Activated T-cell treated with anti-CD3 and anti-CD28 coated beads, Interleukin-2, amount 50 U/mL, for 72 hours (primary cell): ENCODE measurements around the gene TNS3. TPM values are rescaled to one million over a fixed set of nuclear protein-coding genes. Genes with fewer than 3 reads are reported as not detected.

ENCODE experiments used
- ATAC-seq, 2 donors: fragments of 150-1000 bp; cut with Tn5 transposase; replicated peaks in 1 of 2; 2 replicates each; pipeline ENCODE4 v1.10.0; 2021; ENCODE audit warnings: moderate library complexity in 2 of 2, mild to moderate bottlenecking in 1 of 2
- DNase-seq, 2 donors: peaks; one replicate each; pipeline ENCODE4 v3.0.0; 2021 to 2022; ENCODE audit warnings: mixed read lengths in 1 of 2
- H3K27ac Mint-ChIP-seq: one replicate; pipeline ENCODE4 v1.8.0; 2022; ENCODE audit warnings: mild to moderate bottlenecking, moderate library complexity, mixed read lengths
- H3K27me3 Mint-ChIP-seq: one replicate; pipeline ENCODE4 v1.8.0; 2022; ENCODE audit warnings: low read depth, mixed read lengths
- H3K36me3 Mint-ChIP-seq, 2 donors: one replicate each; pipeline ENCODE4 v1.8.0; 2022; ENCODE audit warnings: mixed read lengths in 2 of 2, mild to moderate bottlenecking in 1 of 2; ENCODE audit not compliant: insufficient read depth in 2 of 2
- H3K4me1 Mint-ChIP-seq: one replicate; pipeline ENCODE4 v1.8.0; 2022; ENCODE audit warnings: low read depth, mixed read lengths
- H3K4me3 Mint-ChIP-seq, 2 donors: one replicate each; pipeline ENCODE4 v1.8.0; 2022; ENCODE audit warnings: mild to moderate bottlenecking in 2 of 2, mixed read lengths in 2 of 2, moderate library complexity in 2 of 2
- H3K9me3 Mint-ChIP-seq, 2 donors: one replicate each; pipeline ENCODE4 v1.8.0; 2022; ENCODE audit warnings: mixed read lengths in 2 of 2
- total RNA-seq, 2 donors: library from RNA; stranded (reverse); gene quantifications; one replicate each; pipeline ENCODE4 v1.2.3, GENCODE V29; 2022

Gene TNS3
- total RNA-seq, 2 donors from 2014 or later: 0.29 to 1.2 TPM

DNA sequence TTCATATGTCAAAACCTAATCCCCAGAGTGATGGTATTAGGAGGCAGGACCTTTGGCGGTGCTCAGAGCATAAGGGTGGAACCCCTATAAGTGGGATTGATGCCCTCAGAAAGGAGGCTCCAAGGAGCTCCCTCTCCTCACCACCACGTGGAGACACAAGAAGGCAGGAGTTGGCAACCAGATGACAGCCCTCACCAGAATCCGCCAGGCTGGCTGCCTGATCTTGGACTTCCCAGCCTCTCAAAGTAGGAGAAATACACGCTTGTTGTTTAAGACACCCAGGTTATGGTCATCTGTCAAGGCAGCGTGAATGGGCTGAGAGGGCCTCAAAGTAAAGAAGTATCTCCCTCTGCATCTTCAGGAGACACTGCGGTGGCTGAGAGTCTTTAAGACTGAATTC is 187.7 kb downstream of the TNS3 start:
- Mint-ChIP-seq H3K27ac (no peak overlapping the region), H3K9me3 (no peaks in the 10 kb centered on the region), H3K4me3 (no peak overlapping the region), H3K4me1 (no peaks in the 10 kb centered on the region), H3K27me3 (peaks cover 43% of the 10 kb centered on the region), H3K36me3 (peaks cover 0 to 1% of the 10 kb centered on the region in 2 donors)
- no peak for DNase-seq
- ATAC-seq: no peak

DNA sequence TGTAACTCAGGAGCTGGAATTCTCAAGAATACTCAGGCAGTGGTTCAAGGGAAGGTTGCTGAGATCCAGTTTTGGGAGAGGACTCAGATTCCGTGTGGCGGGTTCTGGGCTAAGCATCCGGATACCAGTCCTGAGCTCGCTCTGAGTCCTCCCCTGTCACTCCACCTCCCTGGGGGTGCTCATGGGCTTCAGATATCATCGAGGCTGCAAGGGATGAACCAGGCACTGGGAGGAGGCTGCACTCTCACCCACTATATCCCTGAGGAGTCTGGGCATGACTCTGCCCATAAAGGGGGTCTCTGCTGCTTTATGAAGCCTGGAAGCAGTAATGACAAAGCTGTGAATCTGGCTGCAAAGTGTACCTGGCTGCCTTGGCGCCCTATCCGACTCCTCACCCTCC is 188.5 kb downstream of the TNS3 start:
- H3K27me3 Mint-ChIP-seq: peaks cover 37% of the 10 kb centered on the region
- ATAC-seq (no peak), DNase-seq (no peak)
- H3K4me3 Mint-ChIP-seq: no peak overlapping the region
- no peak overlapping the region for H3K27ac Mint-ChIP-seq
- no peaks in the 10 kb centered on the region for H3K36me3 Mint-ChIP-seq
- H3K9me3 Mint-ChIP-seq: no peaks in the 10 kb centered on the region
- H3K4me1 Mint-ChIP-seq: no peaks in the 10 kb centered on the region

DNA sequence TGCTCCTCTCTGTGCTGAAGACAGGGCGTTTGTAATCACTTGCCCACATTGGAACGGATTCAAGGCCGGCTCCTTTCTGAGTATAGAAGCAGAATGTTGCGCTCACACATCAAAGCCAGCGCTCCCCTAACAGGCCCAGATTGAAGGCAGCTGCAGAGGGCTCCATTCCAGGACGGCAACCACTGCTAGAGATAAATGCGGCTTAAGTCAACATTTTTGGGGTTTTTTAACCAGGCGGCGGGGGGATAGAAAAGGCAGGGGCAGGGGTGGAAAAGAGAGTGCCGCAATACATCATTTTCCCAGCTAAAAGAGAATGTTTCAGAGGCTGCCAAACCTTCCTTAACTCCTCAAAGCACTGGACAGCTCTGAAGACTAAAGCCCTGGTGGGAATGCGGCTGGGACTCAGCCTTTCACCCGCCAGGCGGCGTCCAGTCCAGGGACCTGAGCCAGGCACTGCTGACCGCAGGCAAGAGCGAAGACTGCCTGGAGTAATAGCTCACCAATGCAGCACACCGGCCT is 189.6 kb downstream of the TNS3 start:
- Mint-ChIP-seq H3K4me1 (no peaks in the 10 kb centered on the region), H3K9me3 (no peaks in the 10 kb centered on the region), H3K36me3 (no peaks in the 10 kb centered on the region), H3K4me3 (no peak overlapping the region), H3K27ac (no peak overlapping the region), H3K27me3 (peaks cover 26% of the 10 kb centered on the region)
- no peak for ATAC-seq
- no peak for DNase-seq

DNA sequence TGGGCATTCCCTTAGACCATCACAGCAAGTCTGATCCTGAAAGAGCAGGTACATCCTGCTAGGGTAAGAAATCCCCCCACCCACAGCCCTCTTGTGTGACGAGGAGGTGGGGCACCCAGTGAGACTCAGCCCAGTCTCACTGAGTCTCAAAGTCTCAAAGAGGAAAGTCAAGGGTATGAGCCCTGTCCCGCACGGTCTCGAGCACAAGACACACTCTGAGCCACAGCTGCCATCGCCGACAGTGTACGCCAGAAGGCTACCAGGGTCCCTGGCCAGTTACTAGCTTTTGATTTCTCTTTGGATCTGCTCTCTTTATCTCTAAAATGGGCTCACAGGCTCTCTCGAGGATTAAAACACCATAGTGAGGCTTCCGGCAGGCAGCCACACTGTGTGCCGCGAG is 190.2 kb downstream of the TNS3 start:
- Mint-ChIP-seq H3K27me3 (peaks cover 30% of the 10 kb centered on the region), H3K9me3 (no peaks in the 10 kb centered on the region), H3K4me1 (no peaks in the 10 kb centered on the region), H3K4me3 (no peak overlapping the region), H3K36me3 (no peaks in the 10 kb centered on the region), H3K27ac (no peak overlapping the region)
- DNase-seq: no peak
- no peak for ATAC-seq

DNA sequence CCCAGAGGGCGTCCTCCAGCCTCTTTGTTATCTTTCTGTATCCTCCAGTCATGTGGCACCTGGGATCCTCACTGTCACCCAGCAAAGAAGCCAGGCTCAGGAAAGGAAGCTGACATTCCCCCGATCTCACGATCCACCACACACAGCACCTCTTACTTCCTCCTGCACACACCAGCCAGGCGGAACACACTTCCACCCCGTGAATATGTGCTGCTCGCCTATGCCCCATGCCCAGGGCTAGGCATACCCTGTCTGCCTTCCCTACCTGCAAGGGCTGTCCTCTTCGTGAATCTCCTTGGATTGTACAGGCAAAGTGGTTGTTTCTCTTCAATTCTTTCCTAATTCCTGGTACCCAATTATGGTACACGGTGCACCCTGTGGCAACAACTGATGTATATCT is 191.0 kb downstream of the TNS3 start:
- Mint-ChIP-seq H3K4me1 (no peaks in the 10 kb centered on the region), H3K27me3 (peaks cover 28% of the 10 kb centered on the region), H3K27ac (no peak overlapping the region), H3K4me3 (no peak overlapping the region), H3K36me3 (no peaks in the 10 kb centered on the region), H3K9me3 (no peaks in the 10 kb centered on the region)
- ATAC-seq (no peak), DNase-seq (no peak)

DNA sequence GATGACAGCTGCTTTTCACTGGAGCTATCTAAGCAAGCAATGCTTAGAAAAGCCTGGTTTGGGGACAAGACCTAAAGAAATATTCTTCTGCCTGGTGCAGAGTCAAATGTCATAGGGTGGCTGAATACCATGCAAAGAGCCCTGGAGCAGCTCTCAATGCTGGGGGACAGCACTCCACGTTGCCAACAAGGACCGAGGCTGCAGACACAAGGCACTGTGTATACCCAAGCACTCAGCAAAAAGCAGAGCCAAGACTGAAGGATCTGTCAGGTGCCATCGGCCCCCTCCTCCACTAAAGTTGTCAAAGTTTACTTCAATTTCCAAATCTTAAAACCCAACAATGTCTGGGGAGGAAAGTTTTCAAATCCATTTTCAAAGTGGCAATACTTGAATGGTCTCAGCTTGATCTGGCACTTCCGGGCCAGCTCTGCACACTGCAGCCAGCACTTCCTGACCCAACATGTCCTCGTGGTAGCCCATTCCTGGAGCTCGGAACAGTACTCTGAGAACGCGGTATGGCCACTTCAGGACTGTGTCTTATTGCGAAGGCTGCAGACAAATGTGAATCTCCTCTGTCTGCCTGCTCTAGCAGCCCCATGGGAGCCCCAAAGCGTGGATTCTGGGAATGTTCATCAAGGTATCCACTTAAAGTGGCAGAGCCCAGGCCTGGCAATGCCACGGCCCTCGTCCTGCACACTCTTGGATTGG is 191.8 kb downstream of the TNS3 start:
- H3K4me3 Mint-ChIP-seq: no peak overlapping the region
- H3K27ac Mint-ChIP-seq: no peak overlapping the region
- H3K27me3 Mint-ChIP-seq: peaks cover 31% of the 10 kb centered on the region
- H3K36me3 Mint-ChIP-seq: no peaks in the 10 kb centered on the region
- DNase-seq: no peak
- H3K4me1 Mint-ChIP-seq: no peaks in the 10 kb centered on the region
- ATAC-seq: no peak
- no peaks in the 10 kb centered on the region for H3K9me3 Mint-ChIP-seq

DNA sequence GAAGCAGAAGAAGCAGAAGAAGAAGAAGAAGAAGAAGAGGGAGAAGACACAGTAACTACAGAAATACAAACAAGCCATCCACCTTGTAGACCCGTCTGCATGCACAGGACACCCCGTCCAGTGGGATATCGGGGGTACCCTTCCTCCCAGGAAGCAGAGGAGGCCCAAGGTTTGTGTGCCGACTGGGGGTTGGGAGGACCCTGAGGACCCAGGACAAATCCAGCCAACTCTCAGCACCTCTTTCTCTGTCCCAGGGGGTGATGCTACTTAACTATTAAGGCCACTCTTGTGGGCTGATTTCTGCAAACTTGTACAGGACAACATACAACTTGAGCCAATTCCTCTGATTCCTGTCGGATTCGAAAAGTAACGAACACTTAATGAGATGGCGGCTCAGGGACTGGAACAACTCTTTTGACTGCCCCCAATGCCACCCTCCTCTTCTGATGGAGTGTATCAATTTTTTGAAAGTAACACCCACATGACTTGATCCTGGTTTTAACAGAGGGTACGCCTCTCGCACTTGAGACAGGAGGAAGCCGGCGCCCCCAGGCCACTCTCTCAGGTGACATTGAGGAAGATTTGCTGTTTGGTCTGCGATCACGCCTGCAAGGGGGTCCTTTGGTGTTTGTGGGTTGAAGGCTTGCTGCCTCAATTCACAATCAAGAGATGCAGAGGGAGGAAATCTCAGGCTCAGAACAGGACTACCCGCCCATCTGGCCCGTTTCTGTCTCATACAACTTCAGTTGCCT is 192.6 kb downstream of the TNS3 start:
- DNase-seq: no peak
- H3K4me1 Mint-ChIP-seq: no peaks in the 10 kb centered on the region
- H3K9me3 Mint-ChIP-seq: no peaks in the 10 kb centered on the region
- no peaks in the 10 kb centered on the region for H3K36me3 Mint-ChIP-seq
- no peak for ATAC-seq
- no peak overlapping the region for H3K4me3 Mint-ChIP-seq
- no peak overlapping the region for H3K27ac Mint-ChIP-seq
- H3K27me3 Mint-ChIP-seq: peaks cover 33% of the 10 kb centered on the region

DNA sequence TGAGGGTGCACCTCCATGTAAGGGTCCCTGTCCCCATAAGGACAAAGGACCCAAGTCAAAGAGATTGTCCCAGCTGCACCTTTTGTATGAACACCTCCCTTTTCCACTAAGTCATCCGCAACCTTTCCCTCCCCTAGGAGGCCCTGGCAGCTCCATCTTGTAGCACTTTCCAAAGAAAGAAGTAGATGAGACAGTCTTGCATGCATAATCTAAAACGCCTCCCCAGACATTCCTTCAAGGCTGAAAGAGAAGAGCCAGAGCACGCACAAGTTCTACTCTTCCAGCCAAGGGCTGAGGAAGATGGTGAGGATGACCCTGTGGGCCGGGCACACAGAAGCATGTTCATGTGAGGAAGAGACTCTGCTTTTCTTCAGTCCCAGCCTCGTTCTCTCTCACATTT is 194.4 kb downstream of the TNS3 start:
- no peaks in the 10 kb centered on the region for H3K36me3 Mint-ChIP-seq
- DNase-seq (no peak), ATAC-seq (no peak)
- no peak overlapping the region for H3K27ac Mint-ChIP-seq
- H3K27me3 Mint-ChIP-seq: peaks cover 36% of the 10 kb centered on the region
- H3K9me3 Mint-ChIP-seq: no peaks in the 10 kb centered on the region
- H3K4me1 Mint-ChIP-seq: no peaks in the 10 kb centered on the region
- H3K4me3 Mint-ChIP-seq: no peak overlapping the region

DNA sequence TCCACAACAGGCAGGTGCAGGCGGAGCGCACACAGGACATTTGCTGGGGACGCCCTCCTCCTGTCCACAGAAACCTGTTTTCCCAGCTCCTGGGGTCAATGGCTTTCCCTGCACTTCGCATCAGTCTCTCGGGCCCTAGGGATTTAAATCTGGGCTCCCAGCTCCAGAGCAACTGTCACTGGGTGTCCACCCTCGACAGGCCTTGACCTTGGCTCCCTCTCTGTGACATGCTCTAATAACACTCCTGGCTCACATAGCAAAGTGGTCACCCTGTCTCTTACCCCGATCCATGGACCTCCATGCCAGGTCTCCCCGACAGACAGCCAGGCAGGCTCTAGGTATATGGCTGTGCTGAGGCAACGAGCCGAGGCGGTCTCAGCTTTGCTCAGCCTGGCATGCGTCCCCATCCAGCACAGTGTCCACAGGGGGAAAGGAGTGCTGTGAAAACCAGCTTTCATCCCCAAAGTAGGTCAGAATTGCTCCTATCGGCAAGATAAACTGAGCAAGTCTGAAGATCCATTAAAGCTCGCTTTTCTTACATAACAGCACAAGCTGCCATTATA is 195.6 kb downstream of the TNS3 start:
- H3K4me1 Mint-ChIP-seq: no peaks in the 10 kb centered on the region
- no peak for DNase-seq
- H3K27ac Mint-ChIP-seq: no peak overlapping the region
- no peaks in the 10 kb centered on the region for H3K9me3 Mint-ChIP-seq
- peaks cover 36% of the 10 kb centered on the region for H3K27me3 Mint-ChIP-seq
- ATAC-seq: no peak
- H3K4me3 Mint-ChIP-seq: no peak overlapping the region
- no peaks in the 10 kb centered on the region for H3K36me3 Mint-ChIP-seq

DNA sequence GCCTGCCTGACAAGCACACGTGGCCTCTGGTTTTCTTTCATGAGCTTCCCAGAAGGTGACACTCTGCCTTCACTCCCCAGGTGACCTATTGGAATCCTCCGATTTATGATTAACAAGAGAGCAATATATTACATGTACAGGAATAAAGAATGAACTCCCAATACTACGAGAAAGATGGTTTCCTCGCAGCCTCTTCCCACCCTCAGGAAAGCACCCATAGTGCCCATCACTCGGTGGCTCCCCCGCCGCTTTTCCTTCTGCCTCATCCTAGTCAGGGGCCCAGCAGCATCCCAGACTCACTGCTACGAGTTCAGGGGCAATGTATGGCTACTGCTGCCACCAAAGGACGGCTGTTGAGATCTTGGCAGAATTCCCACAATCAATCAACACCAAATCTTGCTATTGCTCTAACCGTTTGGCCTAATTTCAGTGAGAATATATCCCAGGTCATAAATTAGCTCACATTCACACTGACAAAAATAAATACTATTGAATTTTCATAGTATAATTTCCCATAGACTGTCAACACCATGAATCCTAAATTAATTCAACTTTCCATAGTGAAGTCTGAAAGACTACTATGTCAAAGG is 196.3 kb downstream of the TNS3 start:
- H3K27ac Mint-ChIP-seq: no peak overlapping the region
- ATAC-seq: no peak

DNA sequence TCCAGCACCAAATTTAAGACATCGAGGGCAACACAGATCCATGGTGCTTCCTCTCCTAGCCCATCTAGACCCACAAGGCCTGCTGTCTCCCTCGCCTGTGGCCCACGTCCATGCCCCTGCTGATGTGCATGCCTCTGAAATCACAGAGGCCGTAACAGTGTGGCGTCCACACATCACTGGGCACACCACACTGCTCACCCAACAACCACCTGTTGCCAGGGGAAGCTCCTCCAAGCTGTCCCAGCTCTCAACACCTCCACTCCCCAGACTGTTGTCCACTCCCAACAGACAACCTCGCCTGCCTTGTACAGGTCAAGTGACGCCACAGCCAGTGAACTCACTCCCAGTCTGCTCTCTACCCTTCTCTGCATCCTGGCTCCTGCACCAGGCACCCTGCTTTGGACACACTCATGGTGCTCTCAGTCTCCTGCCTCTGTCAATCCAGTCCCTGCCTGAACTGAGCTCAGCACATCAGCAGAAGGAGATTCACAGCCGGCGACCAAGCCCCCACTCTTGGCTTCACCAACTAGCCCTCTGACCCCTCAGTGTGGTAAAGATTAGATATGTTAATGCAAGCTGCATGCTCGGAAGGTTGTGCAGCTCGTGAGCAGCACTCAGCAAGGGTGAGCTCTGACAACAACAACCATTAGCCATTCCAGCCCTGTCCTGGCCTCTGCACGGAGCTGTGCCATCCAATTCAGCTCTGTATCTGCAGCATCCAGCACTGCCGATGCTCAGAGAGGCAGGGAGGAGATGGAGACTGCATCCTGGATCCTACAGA is 197.0 kb downstream of the TNS3 start:
- Mint-ChIP-seq H3K27me3 (peaks cover 43% of the 10 kb centered on the region), H3K27ac (no peak overlapping the region), H3K4me1 (no peaks in the 10 kb centered on the region), H3K9me3 (no peaks in the 10 kb centered on the region), H3K36me3 (no peaks in the 10 kb centered on the region), H3K4me3 (no peak overlapping the region)
- no peak for ATAC-seq
- DNase-seq: no peak

More for the DNA sequence above, 196.3 kb downstream of the TNS3 start:
- H3K4me3 Mint-ChIP-seq: no peak overlapping the region
- no peaks in the 10 kb centered on the region for H3K4me1 Mint-ChIP-seq
- no peaks in the 10 kb centered on the region for H3K36me3 Mint-ChIP-seq
- peaks cover 39% of the 10 kb centered on the region for H3K27me3 Mint-ChIP-seq
- no peak for DNase-seq
- H3K9me3 Mint-ChIP-seq: no peaks in the 10 kb centered on the region

DNA sequence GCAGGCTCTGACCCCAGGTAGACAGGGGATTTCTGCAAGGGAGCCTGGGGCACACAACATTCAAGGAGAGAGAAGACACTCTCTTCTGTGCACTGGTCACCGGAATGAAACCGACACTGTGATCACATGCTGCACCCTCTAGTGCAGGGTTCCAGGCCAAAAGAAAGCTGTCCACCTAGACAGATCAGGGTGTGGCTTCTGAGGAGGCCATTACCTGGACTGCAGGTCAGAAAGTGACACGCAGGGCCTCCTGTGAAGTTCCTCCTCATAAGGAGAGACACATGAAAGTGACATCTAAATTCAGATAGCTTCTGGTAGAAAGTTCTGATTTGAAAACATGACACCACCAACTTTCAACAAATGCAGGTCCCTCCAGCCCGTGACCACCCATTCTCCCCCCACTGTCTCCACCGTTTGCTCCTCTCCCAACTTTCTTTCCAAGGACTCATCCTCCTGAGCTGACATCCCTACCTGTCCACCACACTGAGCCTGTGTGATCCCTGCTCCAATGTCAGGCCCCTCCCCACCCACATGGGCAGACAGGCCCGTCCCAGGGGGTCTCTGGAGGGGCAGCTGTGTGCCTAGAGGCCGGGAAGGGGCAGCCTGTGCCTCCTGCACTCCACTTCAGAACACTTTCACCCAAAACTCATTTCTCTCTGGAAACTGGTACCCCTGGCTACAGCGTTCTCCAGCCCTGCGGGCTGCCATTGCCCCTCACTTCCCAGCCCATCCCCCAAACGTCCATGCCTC is 198.0 kb downstream of the TNS3 start:
- Mint-ChIP-seq H3K9me3 (no peaks in the 10 kb centered on the region), H3K27me3 (peaks cover 43% of the 10 kb centered on the region), H3K4me3 (no peak overlapping the region), H3K4me1 (no peaks in the 10 kb centered on the region), H3K27ac (no peak overlapping the region), H3K36me3 (no peaks in the 10 kb centered on the region)
- ATAC-seq (no peak), DNase-seq (no peak)
